Activated naive CD4-positive, alpha-beta T cell treated with anti-CD3 and anti-CD28 coated beads, Interleukin-2, amount 50 U/mL, for 24 hours (primary cell): ENCODE data around the gene CRLF1.

Experiments used
- H3K27ac Mint-ChIP-seq: one replicate; pipeline ENCODE4 v1.8.0; 2021; ENCODE audit warnings: mild to moderate bottlenecking, mixed read lengths
- H3K27me3 Mint-ChIP-seq: one replicate; pipeline ENCODE4 v1.8.0; 2021; ENCODE audit warnings: mixed read lengths
- H3K36me3 Mint-ChIP-seq: one replicate; pipeline ENCODE4 v1.8.0; 2021; ENCODE audit warnings: mixed read lengths
- H3K4me1 Mint-ChIP-seq: one replicate; pipeline ENCODE4 v1.8.0; 2021; ENCODE audit warnings: mixed read lengths
- H3K4me3 Mint-ChIP-seq: one replicate; pipeline ENCODE4 v1.8.0; 2021; ENCODE audit warnings: mild to moderate bottlenecking, mixed read lengths
- H3K9me3 Mint-ChIP-seq: one replicate; pipeline ENCODE4 v1.8.0; 2021; ENCODE audit warnings: mixed read lengths

The CRLF1 gene

DNA sequence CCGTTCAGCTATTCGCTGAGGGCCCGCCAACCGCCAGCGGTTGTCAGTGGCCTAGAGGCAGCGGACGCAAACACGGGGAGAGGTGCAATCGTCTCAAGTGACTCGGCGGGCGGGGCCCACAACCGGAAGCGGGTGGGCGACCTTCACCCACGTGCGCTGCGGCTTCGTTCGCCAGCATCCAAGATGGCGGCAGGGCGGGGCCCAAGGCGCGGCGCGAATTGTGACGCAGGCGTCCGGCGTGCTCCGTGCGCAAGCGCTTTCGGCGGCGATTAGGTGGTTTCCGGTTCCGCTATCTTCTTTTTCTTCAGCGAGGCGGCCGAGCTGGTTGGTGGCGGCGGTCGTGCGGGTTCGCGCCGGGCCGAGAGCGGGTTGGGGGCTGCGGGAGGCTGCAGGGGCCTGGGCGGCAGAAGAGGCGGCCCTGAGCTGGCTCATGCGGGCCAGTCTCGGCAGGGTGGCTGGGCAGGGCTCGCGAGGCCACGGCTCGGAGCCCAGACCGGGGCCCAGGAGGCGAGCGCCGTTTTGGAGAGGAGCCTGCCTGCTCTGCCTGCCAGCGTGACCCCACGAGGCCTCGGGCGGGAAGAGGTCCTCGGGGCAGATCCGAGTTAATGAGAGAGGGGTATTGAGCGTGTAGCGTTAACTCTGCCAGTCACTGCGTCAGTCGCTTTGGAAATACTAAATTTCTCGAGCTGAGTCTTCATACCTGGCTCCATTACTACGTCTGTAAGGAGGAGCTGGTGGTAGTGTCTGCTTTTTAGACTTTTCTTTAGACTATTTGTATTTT, 34.8 kb downstream of the CRLF1 start, which contains the start of gene UBA52:
UBA52 (plus strand) TSS at position 294 of the 781 bp plus-strand sequence. CDS start 1,444 bp downstream, outside the sequence.
- peaks cover 25% of the 10 kb centered on the region for H3K4me1 Mint-ChIP-seq
- H3K4me3 Mint-ChIP-seq = peak within 1 kb of the TSS; percentile 96
- no peaks in the 10 kb centered on the region for H3K27me3 Mint-ChIP-seq
- H3K36me3 Mint-ChIP-seq = peaks cover 22% of the 10 kb centered on the region
- H3K27ac Mint-ChIP-seq = peak within 1 kb of the TSS; percentile 97
- H3K9me3 Mint-ChIP-seq = no peaks in the 10 kb centered on the region

GRCh38 chr19:18568367-18568766, 38.2 kb downstream of the CRLF1 start:
- Mint-ChIP-seq H3K9me3 (no peaks in the 10 kb centered on the region), H3K4me1 (peaks cover 17% of the 10 kb centered on the region), H3K27me3 (no peaks in the 10 kb centered on the region), H3K27ac (no peak overlapping the region), H3K36me3 (peaks cover 16% of the 10 kb centered on the region), H3K4me3 (no peak overlapping the region)

DNA sequence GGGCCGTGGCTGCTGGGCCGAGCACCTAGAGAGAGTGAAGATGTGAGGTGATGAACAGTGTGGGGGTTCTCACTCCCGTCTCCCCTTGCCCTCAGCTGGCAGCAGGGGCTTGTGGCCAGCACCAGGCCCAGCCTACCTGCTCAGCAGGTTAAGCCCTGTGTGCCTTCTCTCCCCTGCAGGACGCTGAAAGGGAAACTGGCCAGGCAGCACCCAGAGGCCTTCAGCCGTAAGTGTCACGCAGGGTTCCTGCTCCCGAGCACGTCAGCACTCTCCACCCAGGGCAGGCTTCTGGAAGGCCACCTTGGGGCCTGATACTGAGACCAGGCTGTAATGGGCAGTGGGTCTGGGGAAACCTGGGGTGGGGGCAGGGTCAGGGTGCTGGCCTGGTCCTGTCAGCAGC, 39.6 kb downstream of the CRLF1 start:
- Mint-ChIP-seq H3K36me3 (peaks cover 8% of the 10 kb centered on the region), H3K4me3 (no peak overlapping the region), H3K4me1 (peaks cover 6% of the 10 kb centered on the region), H3K9me3 (no peaks in the 10 kb centered on the region), H3K27me3 (no peaks in the 10 kb centered on the region), H3K27ac (no peak overlapping the region)

DNA sequence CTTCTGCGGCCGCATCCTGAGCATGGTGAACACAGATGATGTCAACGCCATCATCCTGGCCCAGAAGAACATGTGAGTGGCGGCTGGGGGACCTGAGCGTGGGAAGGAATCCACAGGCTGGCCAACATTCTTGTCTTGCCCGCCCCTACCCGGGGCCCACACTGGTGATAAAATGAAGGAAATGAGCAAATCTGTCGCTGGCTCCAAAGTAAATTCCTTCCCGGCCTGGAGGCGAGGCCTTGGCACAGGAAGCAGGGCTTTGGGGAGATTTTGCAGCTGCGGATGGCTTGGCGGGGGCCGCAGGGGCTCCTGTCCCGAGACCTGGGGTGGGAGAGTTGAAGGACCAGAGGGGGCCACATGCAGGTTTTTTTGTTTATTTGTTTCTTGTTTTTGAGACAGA, 44.5 kb downstream of the CRLF1 start:
- Mint-ChIP-seq H3K4me3 (no peak overlapping the region), H3K4me1 (peaks cover 30% of the 10 kb centered on the region), H3K27ac (no peak overlapping the region), H3K36me3 (no peaks in the 10 kb centered on the region), H3K9me3 (no peaks in the 10 kb centered on the region), H3K27me3 (no peaks in the 10 kb centered on the region)

DNA sequence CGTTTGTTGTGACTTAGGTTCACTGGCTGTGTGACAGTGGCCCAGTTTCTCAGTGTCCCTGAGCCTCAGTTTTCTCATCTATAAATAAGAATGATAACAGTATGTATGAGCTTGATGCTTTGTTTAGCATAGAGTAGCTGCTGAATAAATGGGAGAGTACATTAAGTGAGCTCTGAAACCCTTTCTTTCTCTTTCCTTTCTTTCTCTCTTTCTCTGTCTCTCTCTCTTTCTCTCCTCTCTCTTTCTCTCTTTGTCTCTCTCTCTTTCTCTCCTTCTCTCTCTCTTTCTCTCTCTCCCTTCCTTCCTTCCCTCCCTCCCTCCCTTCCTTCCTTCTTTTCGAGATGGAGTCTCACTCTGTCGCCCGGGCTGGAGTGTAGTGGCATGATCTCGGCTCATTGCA, 46.9 kb downstream of the CRLF1 start:
- Mint-ChIP-seq H3K9me3 (no peaks in the 10 kb centered on the region), H3K36me3 (no peaks in the 10 kb centered on the region), H3K4me1 (peaks cover 30% of the 10 kb centered on the region), H3K27ac (peak overlapping the region; percentile 30), H3K27me3 (no peaks in the 10 kb centered on the region), H3K4me3 (peak overlapping the region; percentile 96)

DNA sequence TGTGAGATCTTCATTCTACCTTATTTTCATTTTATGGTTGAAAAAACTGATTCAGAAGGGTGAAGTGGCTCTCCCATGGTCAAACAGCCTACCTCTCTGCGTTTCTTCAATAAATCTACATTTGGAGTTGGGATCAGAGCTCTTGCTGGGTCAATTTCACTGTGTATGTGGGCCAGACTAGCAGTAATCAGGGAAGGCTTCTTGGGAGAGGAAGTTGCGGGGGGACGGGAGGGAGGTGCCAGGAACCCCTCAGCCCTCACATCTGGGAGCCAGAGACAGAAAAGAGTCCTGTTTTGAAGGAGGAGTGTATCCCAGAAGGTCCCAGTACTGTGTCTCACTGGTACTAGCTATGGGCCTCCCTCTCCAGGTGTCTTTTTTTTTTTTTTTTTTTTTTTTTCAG, 48.0 kb downstream of the CRLF1 start:
- peaks cover 30% of the 10 kb centered on the region for H3K4me1 Mint-ChIP-seq
- no peaks in the 10 kb centered on the region for H3K36me3 Mint-ChIP-seq
- H3K9me3 Mint-ChIP-seq = no peaks in the 10 kb centered on the region
- peak overlapping the region; percentile 96 for H3K4me3 Mint-ChIP-seq
- peak overlapping the region; percentile 97 for H3K27ac Mint-ChIP-seq
- H3K27me3 Mint-ChIP-seq = no peaks in the 10 kb centered on the region

- no peaks in the 10 kb centered on the region for H3K9me3 Mint-ChIP-seq
- H3K27ac Mint-ChIP-seq = peak overlapping the region; percentile 97
- peak overlapping the region; percentile 96 for H3K4me3 Mint-ChIP-seq
- H3K36me3 Mint-ChIP-seq = no peaks in the 10 kb centered on the region
- H3K27me3 Mint-ChIP-seq = no peaks in the 10 kb centered on the region
- H3K4me1 Mint-ChIP-seq = peaks cover 30% of the 10 kb centered on the region
Measured at GRCh38 chr19:18558202-18558555, 48.4 kb downstream of the CRLF1 start.

DNA sequence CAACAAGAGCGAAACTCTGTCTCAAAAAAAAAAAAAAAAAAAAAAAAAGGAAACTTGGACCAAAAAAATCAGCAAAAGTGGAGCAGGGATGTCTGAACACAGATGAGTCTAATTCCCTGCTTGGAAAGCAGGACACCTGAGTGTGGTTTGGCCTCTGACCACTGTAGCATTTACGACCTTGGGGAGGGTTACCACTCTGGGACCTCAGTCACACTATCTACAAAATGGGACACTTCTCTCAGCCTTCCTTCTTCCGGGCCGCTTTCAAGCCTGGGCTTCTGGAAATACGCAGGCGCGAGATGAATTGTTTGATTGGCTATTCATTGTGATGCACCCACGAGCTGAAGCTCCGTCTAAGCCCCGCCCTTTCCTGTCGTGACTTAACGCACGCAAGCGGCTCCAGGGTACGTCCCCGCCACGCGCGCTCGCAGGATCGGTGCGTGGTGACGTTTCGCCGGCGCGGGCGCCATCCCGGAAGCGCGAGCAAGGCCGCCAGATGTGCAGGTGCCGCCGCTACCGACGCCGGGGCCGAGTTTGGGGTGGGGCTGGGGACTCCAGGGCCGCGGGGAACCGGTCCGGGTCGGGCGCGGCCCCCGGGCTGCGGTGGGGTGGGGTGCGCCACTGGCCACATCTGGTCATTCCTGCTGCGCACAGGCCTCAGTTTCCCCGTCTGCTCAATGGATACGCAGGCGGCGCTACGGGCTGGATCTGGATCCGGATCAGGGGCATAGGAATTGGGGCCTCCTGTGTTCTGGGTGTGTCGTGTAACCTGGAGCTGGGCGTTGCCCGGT, 49.0 kb downstream of the CRLF1 start, which contains the start of gene KXD1:
KXD1 (plus strand) TSS at position 460 of the 791 bp plus-strand sequence. CDS start 4,187 bp downstream, outside the sequence.
- Mint-ChIP-seq H3K27me3 (no peaks in the 10 kb centered on the region), H3K36me3 (no peaks in the 10 kb centered on the region), H3K4me1 (peaks cover 30% of the 10 kb centered on the region), H3K9me3 (no peaks in the 10 kb centered on the region), H3K4me3 (peak within 1 kb of the TSS; percentile 96), H3K27ac (peak within 1 kb of the TSS; percentile 97)

- Mint-ChIP-seq H3K9me3 (no peaks in the 10 kb centered on the region), H3K27ac (no peak overlapping the region), H3K36me3 (peaks cover 1% of the 10 kb centered on the region), H3K4me1 (no peaks in the 10 kb centered on the region), H3K27me3 (no peaks in the 10 kb centered on the region), H3K4me3 (no peak overlapping the region)
Measured at GRCh38 chr19:18551631-18552030, 55.0 kb downstream of the CRLF1 start.

GRCh38 chr19:18543814-18544475, 62.7 kb downstream of the CRLF1 start:
- peak overlapping the region; percentile 95 for H3K27ac Mint-ChIP-seq
- H3K9me3 Mint-ChIP-seq = no peaks in the 10 kb centered on the region
- H3K27me3 Mint-ChIP-seq = no peaks in the 10 kb centered on the region
- H3K36me3 Mint-ChIP-seq = peaks cover 1% of the 10 kb centered on the region
- peaks cover 25% of the 10 kb centered on the region for H3K4me1 Mint-ChIP-seq
- H3K4me3 Mint-ChIP-seq = peak overlapping the region; percentile 91
